Transverse colon (tissue), 4 donors: ENCODE measurements around the gene APOA1. TPM values are rescaled to one million over a fixed set of nuclear protein-coding genes. Genes with fewer than 3 reads are reported as not detected.

Experiments
- DNase-seq: peaks from one replicate; pipeline ENCODE4 v3.0.0-alpha.2; 2019
- H3K27ac ChIP-seq, 4 donors: fragments of 200-600 bp; sonication (generic); 2 replicates each; pipeline ENCODE4 v1.5.1; 2016 to 2018; ENCODE audit warnings: inconsistent platforms in 4 of 4
- H3K27me3 ChIP-seq: fragments of 200-600 bp; sonication (generic); 2 replicates; pipeline ENCODE4 v1.5.1; 2017; ENCODE audit warnings: inconsistent platforms
- H3K36me3 ChIP-seq, 4 donors: fragments of 200-600 bp; sonication (generic); 2 replicates each; pipeline ENCODE4 v1.5.1; 2017 to 2019; ENCODE audit warnings: inconsistent platforms in 4 of 4
- H3K4me1 ChIP-seq, 4 donors: fragments of 200-600 bp; sonication (generic); 2 replicates each; pipeline ENCODE4 v1.5.1; 2017 to 2020; ENCODE audit warnings: inconsistent platforms in 4 of 4
- H3K4me3 ChIP-seq, 4 donors: fragments of 200-600 bp; sonication (generic); 1 replicate in 1 of 4; 2 replicates in 3 of 4; pipeline versions ENCODE4 v1.5.1 to v1.6.1; 2017 to 2019; ENCODE audit warnings: inconsistent platforms in 4 of 4
- H3K9me3 ChIP-seq, 2 donors: fragments of 200-600 bp; sonication (generic); 2 replicates each; pipeline ENCODE4 v1.5.1; 2017 to 2019; ENCODE audit warnings: inconsistent platforms in 2 of 2
- CTCF ChIP-seq, 5 experiments: fragments of 200-600 bp in 3 of 5; fragments of 450-650 bp in 2 of 5; sonication (generic) in 3 of 5; IDR thresholded peaks; 1 replicate in 2 of 5; 2 replicates in 3 of 5; pipeline ENCODE4 v1.5.1; 2016 to 2017; ENCODE audit warnings: antibody characterized with exemption in 5 of 5, inconsistent platforms in 3 of 5, mild to moderate bottlenecking in 2 of 5, moderate library complexity in 1 of 5
- EP300 ChIP-seq: sonication (generic); formaldehyde crosslinking; IDR thresholded peaks from one replicate; pipeline ENCODE4 v1.6.1; 2017; ENCODE audit warnings: antibody characterized with exemption, low read depth
- POLR2A ChIP-seq: fragments of 450-650 bp; IDR thresholded peaks from one replicate; pipeline ENCODE4 v1.6.1; 2016; ENCODE audit warnings: antibody characterized with exemption, mild to moderate bottlenecking, moderate library complexity
- POLR2AphosphoS5 ChIP-seq, 3 donors: sonication (generic); formaldehyde crosslinking; IDR thresholded peaks; one replicate each; pipeline ENCODE4 v1.6.1; 2016; ENCODE audit warnings: antibody characterized with exemption in 3 of 3
- WGBS, 2 donors: methylation state at CpG; one replicate each; pipeline ENCODE4 v1.1.5; 2018; ENCODE audit warnings: low coverage in 1 of 2; 5-methylcytosine and 5-hydroxymethylcytosine counted together
- in situ Hi-C, 4 donors: fragments of 200-750 bp; cut with MboI; loops; one replicate each; pipeline versions ENCODE4 v1.15.0 to v1.15.1; 2017; ENCODE audit warnings: low sequenced_read_pairs in 3 of 4, low pct_ligation_motif_present in 1 of 4, low pct_unique_long_range_greater_than_20kb in 1 of 4
- intact Hi-C: fragments of 100-400 bp; cut with DNase I; formaldehyde crosslinking; loops from one replicate; pipeline ENCODE4 v1.15.1; 2023; ENCODE audit warnings: low total_unique reads
- total RNA-seq, 4 donors: library from RNA; depleted of rRNA; stranded (reverse); fragments of >200 nt; gene quantifications; one replicate each; pipeline ENCODE4 v1.1.0, GENCODE V29; 2016

The APOA1 gene
- total RNA-seq, 4 donors from 2014 or later: 169 TPM; not detected in 3

- H3K4me3 ChIP-seq: no peak overlapping the region
- no peaks in the 10 kb centered on the region for H3K4me1 ChIP-seq
- TF ChIP-seq POLR2AphosphoS5 (IDR thresholded peaks at IDR 0.05) (no peak), POLR2A (no peak), CTCF (IDR thresholded peaks at IDR 0.05) (no peak), EP300 (no peak)
- intact Hi-C loops (no loop called here), in situ Hi-C loops (no loop called here)
- no peaks in the 10 kb centered on the region for H3K36me3 ChIP-seq
- H3K9me3 ChIP-seq: no peaks in the 10 kb centered on the region
- DNase-seq: no peak
- 95% methylated on average over 51 of the region's 51 CpGs; no CpG with 5 or more reads in 1 of the 2 donors for WGBS, 2 donors
- H3K27ac ChIP-seq: no peak overlapping the region
- no peaks in the 10 kb centered on the region for H3K27me3 ChIP-seq
Measured at GRCh38 chr11:116821050-116821918, 16.1 kb downstream of the APOA1 start.

- intact Hi-C loops (no loop called here), in situ Hi-C loops (no loop called here)
- H3K4me1 ChIP-seq: no peaks in the 10 kb centered on the region
- H3K36me3 ChIP-seq: no peaks in the 10 kb centered on the region
- 87 to 92% methylated on average over 2 to 9 of the region's 9 CpGs for WGBS, 2 donors
- no peak overlapping the region for H3K4me3 ChIP-seq
- TF ChIP-seq POLR2A (no peak), CTCF (IDR thresholded peaks at IDR 0.05) (no peak), EP300 (no peak), POLR2AphosphoS5 (IDR thresholded peaks at IDR 0.05) (no peak)
- H3K27ac ChIP-seq: no peak overlapping the region
- no peak for DNase-seq
- H3K27me3 ChIP-seq: no peaks in the 10 kb centered on the region
- no peaks in the 10 kb centered on the region for H3K9me3 ChIP-seq
Measured at GRCh38 chr11:116819049-116819448, 18.4 kb downstream of the APOA1 start.

DNA sequence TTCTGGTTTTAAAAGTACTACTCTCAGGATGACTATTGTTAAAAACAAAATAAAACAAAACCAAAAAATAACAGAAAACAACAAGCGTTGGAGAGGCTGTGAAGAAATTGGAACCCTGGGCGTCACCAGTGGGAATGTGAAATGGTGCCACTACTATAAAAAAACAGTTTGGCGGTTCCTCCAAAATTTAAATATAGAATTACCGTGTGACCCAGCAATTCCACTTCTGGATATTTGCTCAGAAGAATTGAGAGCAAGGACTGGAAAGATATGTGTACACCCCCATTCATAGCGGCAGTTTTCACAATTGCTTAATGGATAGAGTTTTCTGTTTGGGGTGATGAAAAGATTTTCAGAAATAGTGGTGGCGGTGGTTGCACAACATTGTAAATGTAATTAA is 22.9 kb downstream of the APOA1 start:
- no peaks in the 10 kb centered on the region for H3K27me3 ChIP-seq
- H3K36me3 ChIP-seq: no peaks in the 10 kb centered on the region
- intact Hi-C loops (no loop called here), in situ Hi-C loops (no loop called here)
- TF ChIP-seq POLR2A (no peak), POLR2AphosphoS5 (IDR thresholded peaks at IDR 0.05) (no peak), EP300 (no peak), CTCF (IDR thresholded peaks at IDR 0.05) (no peak)
- DNase-seq: no peak
- H3K4me1 ChIP-seq: no peaks in the 10 kb centered on the region
- no peak overlapping the region for H3K4me3 ChIP-seq
- H3K27ac ChIP-seq: no peak overlapping the region
- H3K9me3 ChIP-seq: no peaks in the 10 kb centered on the region
- WGBS, 2 donors: 90 to 95% methylated on average over 5 to 6 of the region's 6 CpGs

DNA sequence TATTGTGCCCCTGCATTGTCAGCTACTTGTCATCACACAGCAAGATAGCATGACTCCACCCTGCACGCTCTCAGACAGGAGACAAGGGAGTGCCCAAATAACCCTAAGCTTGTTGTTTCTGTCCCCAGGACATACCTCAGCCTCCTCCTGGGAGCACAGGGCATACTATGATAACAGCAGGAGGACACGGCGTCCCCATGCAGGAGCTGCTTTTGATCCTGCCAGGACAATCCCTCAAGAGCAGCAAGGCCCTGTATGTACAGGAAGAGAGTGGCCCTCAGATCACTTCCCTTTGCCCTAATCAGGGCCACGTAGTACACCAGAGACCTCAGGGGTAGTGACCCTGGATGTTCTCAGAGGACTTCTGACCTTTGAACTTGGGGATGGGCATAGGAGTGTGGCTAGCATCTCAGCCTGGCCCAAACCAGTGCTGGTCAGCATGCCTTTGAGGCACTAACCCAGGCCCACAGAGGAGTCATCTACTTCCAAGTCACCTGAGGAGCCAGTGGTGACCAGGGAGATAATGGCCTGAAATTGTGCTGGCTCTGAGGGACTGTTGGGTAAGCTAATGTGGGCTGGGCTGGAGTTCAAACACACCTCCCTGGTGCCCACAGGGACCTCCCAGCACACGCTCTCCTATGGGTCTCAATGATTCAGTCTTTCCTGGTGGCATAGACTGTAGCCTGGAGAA is 23.5 kb downstream of the APOA1 start:
- Histone ChIP-seq H3K9me3 (no peaks in the 10 kb centered on the region), H3K27ac (no peak overlapping the region), H3K4me3 (no peak overlapping the region), H3K27me3 (no peaks in the 10 kb centered on the region), H3K4me1 (peaks cover 0 to 2% (median 0%) of the 10 kb centered on the region in 4 donors), H3K36me3 (no peaks in the 10 kb centered on the region)
- in situ Hi-C loops: no loop called here
- DNase-seq: no peak
- intact Hi-C loops: no loop called here
- TF ChIP-seq CTCF (IDR thresholded peaks at IDR 0.05) (no peak), POLR2A (no peak), POLR2AphosphoS5 (IDR thresholded peaks at IDR 0.05) (no peak), EP300 (no peak)
- WGBS, 2 donors: 68 to 80% methylated on average over 5 of the region's 5 CpGs
